Nucleus accumbens (tissue), 56 donors: ENCODE data around the gene LEO1.
A peak's percentile ranks its signal among the peaks of the same experiment; 100 is the strongest.
"Not testable (repeated sequence)": the region's sequence is repeated elsewhere in the genome, so short reads cannot be mapped to it uniquely, and the experiment has no call there.

ENCODE experiments used
- DNase-seq, 56 donors: peaks; one replicate each; lab custom pipeline; 2025; lab: John Stamatoyannopoulos, UW

The LEO1 gene

DNA sequence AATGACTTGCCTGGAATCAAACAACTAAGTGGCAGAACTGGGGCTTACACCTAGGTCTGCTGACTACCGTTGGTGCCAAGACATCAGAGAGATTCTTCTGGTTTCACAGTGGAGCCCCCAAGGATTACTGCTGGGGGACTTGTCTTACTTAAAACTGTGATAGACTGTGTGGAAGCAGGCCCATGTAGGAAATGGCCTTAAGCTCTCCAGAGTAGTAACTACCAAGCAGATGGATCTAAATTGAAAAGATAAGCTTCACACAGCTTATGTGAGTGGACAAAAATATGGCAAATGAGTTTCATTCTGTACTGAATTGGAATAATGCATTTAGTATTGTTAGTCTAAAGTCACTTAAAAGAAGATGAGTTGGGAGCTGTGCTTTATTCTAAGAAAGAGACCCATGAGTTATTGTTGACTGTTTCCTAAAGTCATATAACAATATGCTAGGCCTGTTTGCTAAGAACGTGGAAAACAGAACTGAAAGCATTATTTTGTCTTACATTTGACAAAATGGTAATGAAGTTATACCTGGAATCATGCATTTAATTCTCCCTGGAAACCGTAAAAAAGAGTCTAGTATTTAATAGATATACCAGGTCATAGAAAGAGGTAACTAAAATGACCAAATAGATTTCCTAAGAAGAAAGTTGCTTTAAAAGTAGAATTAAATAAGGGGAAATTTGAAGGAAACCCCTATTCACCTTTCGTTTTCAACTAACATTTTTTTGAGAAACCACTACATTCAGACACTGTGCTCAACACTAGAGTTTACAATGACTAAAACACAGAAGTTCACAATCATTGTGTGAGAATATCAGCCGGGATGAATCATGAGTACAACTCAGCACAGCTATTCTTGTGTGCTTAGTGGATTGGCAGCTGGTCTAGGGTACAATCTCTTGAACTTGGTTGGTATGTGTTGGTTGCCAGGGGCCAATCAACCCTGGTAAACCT lies 34.4 kb upstream of the LEO1 start:
- no peak for DNase-seq

DNA sequence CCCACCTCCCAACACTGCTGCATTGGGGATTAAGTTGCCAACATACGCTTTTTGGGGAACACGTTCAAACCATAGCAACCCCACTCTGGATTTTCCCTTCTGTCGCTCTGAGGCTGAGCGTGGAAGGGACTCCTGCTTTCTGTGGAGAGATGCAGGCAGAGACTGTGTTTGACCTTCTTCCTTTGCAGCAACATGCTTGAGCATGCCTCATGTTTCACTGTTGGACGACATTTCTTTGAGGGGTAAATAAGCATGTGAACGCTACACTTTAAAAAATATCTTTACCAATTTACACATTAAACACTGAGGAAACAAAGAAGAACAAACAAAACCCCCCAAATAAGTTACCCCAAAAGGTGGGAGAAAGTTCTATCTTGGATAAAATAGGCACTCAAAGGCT lies 33.2 kb upstream of the LEO1 start:
- DNase-seq = no peak

DNA sequence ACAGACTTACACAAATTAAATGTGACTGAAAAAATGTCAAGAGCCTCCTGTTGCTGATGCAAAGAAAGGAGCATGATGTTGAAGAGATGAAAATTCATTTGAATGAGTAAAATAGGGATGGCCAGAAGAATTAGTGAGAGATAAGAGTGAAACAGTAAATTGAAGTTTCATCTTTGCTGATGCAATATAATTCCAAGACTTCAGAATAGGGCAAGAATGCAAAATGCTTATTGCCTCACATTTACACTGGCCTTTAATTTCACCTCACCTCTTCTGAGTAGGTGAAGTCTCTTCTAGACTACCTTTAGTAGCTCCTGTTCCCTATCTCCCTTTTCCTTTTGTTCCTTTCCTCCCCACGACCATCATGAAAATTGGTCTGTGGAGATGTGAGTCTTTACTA lies 32.1 kb upstream of the LEO1 start:
- DNase-seq = no peak

DNA sequence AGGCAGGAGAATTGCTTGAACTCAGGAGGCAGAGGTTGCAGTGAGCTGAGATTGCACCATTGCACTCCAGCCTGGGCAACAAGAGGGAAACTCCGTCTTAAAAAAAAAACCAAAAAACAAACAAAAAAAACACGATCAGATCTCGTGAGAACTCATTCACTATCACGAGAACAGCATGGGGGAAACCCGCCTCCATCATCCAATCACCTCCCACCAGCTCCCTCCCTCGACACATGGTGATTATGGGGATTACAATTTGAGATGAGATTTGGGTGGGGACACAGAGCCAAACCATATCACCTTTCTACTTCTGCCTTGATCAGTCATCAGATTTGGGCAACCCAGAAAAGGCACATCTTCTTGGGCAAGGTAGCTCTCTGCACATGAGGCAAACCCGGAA lies 31.5 kb upstream of the LEO1 start:
- DNase-seq = not testable (repeated sequence)

DNA sequence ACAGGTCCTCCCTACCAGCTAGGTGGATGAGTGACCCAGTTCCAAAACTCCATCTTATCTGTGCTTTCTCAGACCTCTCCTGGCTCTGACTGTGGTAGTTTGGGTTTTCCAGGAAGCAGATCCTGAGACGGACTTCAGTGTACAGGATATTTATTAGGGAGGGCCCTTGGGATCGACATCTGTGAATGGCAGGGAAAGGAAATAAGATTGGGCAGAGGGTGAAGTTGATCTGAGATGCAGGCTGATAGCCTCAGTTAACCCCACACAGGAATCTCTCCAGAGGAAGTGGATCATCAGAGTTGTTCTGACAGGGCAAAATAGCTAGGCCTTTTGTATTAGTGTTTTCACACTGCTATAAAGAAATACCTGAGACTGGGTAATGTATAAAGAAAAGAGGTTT lies 30.8 kb upstream of the LEO1 start:
- no peak for DNase-seq

DNA sequence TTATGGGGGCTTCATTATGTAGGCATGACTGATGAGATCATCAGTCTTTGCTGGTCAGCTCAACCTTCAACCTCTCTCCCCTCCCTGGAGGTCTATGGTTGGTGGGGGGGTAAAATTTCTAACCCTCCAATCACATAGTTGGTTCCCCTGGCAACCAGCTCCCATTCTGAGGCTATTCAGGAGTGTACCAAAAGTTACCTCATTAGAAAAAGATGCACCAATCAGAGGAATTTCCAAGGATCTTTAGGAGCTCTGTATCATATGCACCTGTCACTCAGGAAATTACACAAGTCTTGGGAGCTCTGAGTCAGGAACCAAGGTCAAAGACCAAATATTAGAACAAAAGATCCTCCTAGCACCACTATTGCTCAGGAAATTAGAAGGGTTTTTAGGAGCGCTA lies 21.4 kb upstream of the LEO1 start:
- DNase-seq = no peak

DNA sequence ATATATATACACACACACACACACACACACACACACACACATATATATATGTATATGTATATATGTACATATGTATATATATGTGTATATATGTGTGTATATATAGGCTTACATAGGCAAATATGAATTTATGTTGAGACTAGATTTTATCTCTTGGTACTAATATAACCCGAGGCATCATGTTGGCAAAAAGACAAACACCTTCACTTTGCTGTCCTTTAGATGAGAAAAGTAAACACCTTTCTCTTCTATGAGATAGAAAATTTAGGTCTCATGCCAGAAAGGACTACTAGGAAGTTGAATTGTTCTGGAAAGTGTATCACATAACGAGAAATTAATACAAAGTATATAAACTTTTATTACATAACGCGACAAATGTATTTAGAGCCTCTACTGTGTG lies 19.6 kb upstream of the LEO1 start:
- DNase-seq = no peak

DNA sequence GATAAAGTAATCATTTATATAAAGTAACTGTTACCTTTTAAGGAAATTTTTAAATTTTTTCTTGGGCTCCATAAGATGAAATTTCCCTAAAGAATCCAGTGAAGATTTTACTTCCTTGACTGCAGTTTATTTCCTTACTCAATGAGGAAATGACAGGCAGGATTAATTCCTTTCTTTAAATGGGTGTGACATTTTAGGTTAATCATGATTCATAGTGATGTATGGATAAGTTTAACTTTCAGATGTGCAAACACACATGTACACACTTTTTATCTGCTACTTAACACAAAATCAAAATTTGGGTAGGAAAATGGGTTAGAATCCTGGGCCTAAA lies 11.2 kb upstream of the LEO1 start:
- DNase-seq = no peak

DNA sequence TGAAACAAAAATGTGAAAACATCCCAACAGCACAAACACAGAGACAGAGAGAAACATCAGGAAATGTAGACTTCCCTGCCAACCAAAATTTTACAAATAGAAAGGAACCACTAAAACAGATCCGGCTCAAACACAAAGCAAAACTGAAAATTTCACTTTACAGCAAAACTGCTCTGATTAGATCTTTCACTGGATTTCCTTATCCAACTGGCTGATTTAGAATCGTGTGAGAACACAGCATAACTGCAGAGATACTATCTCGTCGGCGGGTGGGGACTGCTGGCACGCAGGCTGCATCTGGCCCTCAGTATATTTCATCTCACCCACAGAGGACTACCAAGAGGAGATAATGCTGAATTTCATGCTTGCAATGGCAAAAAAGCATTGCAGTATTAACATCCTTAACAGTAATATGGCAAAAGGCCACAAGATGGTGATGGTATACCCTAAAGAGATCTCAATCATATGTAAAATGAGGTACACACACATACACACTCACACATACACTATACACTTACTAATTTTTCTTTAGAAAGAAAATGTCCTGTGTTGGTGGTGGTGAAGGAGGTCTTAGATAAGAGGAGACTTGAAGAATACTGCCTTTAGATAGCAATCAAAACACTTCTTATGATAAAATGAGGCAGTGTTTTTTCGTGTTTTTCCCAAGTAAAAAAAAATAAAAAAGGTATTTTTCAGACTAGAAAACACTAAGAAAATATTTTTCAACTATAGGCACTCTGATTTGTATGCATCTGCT lies 10.6 kb upstream of the LEO1 start:
- peak in 23 of 56 donors; percentile 0 to 28 (median 6) for DNase-seq

DNA sequence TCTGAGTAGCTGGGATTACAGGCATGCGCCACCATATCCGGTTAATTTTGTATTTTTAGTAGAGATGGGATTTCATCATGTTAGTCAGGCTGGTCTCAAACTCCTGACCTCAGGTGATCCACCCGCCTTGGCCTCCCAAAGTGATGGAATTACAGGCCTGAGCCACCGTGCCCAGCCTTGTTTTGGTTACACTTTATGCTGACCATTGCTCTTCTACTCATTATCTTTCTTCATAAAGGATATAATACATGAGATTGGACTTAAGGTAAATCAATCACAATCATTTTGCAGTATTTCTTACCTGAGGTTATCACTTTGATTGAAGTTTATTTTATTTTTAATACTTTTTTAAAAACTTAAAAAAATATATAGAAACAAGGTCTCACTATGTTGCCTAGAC lies 2.2 kb upstream of the LEO1 start:
- DNase-seq = no peak

DNA sequence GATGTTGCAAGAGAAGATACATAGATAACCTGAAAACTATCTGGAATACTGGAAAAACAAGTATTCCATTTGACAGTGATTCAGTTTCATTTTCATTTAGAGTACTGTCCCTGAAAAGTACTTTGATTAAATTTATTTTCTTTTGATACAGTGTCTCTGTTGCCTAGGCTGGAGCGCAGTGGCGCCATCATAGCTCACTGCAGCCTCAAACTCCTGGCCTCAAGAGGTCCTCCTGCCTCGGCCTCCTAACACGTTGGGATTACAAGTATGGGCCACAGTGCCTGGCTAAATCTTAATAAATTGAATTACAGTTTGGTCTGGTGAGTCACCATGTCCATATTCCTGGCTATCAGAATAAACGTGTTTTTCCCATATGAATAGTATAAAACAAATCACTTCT lies 1.6 kb upstream of the LEO1 start:
- DNase-seq = no peak

DNA sequence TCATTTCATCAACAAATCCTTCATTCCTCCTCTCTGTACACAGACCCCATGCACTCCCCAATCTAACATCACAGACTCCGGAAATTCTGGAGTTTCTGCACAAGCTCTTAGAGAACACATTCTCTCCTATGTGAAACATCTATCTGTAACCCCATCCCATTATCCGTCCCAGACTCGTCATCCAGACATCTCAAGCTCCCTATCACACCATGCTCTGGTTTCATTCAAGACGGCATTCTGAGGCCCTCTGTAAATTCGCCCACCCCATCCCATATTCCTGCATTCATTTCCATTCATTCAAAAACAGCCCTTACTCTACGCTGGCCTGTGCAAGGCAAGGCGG lies 575 bp downstream of the LEO1 start:
- no peak for DNase-seq

DNA sequence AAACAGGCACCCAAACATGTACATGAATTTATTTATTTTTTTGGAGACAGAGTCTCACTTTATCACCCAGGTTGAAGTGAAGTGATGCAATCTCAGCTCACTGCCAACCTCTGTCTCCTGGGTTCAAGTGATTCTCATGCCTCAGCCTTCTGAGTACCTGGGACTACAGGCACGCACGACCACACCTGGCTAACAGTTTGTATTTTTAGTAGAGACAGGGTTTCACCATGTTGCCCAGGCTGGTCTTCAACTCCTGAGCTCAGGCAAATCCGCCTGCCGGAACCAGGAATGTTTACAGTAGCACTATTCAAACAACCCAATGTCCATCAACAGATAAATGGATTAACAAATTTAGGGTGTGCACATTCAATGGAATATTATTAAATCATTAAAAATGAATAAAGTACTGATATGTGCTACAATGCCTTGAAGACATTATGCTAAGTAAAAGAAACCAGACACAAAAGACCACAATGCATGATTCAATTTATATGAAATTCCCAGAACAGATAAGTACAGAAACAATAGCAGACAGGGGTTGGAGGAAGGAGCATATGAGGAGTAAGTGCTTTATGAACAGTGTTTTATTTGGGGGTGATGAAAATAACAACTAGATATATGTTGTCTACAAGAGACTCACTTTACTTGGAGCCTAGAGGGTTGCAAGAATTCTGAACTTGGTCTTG lies 1.3 kb downstream of the LEO1 start:
- DNase-seq = peak in 1 of 56 donors; percentile 1

DNA sequence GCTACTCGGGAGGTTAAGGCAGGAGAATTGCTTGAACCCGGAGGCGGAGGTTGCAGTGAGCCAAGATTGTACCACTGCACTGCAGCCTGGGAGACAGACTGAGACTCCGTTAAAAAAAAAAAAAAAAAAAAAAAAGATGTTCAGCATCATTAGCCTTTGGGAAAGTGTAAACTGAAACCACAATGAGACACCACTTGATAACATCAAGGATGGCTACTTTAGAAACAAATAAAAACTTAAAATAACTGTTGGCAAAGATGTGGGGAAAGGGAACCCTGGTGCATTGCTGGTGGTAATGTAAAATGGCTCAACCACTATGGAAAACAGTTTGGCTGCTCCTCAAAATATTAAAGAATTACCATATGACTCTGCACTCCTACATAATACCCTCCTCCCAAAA lies 1.9 kb downstream of the LEO1 start:
- DNase-seq = no peak

DNA sequence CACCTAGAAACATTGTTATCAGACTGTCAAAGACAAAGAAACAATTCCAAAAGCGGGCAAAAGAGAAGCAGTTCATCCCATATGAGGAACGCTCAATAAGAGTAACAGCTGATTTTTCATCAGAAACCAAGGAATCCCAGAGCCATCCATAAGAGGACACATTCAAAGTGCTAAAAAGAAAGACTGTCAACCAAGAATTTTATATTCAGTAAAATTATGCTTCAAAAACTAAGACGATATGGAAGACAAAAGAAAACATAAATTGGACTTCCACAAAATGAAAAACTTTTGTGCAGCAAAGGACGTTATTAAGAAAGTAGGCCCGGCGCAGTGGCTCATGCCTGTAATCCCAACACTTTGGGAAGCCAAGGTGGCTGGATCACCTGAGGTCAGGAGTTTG lies 4.0 kb downstream of the LEO1 start:
- DNase-seq = no peak

DNA sequence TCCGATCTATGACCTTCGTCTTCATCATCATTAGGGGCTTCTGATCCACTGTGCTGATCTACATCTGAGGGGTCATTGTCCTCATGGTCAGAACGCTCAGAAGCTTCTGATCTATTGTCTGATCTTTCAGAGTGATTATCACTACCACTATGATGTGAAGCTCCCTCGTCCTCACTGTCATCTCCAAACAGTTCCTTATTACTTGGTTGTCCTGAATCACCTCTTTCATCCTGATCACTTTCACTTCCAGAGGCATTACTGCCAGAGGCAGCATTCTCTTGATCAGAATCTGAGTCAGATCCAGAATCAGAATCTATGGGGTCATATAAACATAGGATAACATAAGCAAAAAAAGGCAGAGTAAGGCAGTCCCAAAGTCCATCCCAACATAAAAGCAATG lies 5.4 kb downstream of the LEO1 start:
- no peak for DNase-seq

DNA sequence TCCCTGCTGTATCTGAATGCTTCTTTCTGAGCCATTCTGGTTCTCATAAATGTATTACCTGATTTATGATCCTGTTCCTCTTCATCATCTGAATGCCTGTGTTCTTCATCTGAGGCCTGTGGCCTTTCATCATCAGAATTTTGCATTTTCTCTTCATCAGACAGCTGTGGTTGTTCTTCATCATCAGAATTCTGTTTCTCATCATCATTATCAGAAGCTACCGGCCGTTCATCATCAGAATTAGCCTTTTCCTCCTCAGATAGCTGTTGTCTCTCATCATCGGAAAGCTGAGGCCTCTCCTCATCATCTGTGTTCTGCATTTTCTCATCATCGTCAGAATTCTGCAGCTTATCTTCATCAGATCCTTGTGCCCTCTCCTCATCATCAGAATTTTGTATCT lies 5.9 kb downstream of the LEO1 start:
- no peak for DNase-seq

DNA sequence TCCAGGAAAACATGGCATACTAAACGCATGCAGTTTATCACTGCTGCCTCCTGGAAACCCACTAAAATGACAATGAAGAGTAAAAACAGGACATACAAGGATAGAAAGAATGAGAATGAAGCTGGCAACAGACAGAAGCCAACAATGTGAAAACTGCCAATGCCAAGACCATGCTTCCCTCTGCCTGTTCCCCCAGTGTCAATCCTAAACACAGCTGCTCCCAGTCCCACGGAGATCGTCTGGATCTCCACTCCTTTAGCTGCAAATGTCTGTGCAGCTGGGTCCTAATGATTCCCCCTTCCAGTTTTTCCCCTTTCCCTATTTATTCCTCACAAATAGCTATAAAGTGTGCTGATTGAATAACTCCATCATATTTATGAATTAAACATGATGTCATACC lies 16.1 kb downstream of the LEO1 start:
- no peak for DNase-seq

DNA sequence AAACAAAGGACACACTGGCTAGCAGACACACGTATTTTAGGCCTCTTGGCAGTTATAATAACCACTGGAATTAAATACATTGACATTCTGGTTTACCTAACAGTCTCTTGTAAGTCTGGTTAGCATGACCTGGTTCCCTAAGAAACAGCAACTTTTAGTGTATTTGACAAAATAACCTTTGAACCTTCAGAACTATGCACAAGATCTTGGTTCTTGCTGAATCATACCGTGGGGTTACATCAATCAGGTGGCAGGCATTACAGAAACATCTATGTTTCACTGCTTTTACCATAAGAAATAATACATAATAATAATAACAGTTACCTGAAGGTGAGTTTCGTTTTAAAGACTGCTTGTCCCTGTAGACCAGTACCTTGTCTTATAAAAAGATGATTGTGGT lies 18.8 kb downstream of the LEO1 start:
- DNase-seq = no peak

DNA sequence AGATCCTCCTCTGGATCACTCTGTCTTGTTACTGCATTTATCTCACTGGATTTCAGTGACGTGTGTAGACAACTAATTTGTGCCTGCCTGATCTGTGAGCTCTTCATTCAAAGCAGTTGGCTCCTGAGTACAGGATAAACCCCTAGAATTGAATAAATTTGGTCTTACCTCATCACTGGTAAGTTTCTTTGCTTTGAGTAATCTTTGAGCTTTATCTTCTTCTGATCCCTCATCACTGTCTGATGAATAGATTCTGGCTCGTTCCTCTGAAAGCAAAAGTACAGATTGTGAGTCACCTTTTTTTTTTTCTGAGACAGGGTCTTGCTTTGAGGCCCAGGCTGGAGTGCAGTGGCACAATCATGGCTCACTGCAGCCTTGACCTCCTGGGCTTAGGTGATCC lies 24.5 kb downstream of the LEO1 start:
- no peak for DNase-seq

DNA sequence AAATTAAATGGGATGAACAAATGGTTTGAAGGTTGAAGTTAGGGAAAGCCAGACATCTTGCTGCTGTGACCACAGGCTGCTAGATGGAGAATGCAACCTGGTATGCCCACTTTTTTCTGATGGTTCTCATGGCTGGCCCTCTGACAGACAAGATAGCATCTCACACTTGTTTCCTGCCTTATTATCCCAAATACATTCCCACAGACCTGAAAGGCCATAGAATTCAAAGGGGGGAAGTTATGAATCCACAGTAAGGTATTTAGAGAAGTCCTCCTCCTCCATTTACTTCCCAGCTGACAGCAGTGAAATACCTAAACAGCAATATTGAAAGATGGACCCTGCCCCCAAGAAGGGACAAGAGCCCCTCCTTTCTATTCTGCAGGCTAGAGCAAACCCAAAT lies 32.4 kb downstream of the LEO1 start:
- DNase-seq = no peak

DNA sequence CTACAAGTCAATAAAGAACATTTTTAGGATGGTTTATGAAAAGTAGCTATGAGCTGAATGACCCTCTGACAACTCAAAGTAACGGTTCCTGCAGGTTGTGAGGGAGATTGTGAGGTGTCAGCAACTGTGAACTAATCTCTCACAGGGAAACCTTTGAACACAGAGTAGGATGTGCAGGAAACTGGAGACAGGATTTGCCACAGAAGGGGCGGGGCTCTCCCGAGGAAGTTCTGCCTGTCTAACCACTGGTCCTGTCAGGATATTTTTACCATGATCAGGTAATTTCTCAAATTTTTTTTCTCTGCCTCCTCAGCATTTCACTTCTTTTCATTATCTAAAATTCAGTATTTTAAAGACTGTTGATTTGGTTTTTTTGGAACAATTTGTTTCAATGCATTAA lies 33.3 kb downstream of the LEO1 start:
- DNase-seq = no peak
